HL-60 (cell line): Measurements from ENCODE around the gene CAMK1D.

Source experiments
- DNase-seq, 2 experiments: peaks; one replicate each; pipeline ENCODE4 v3.0.0-alpha.2; 2010 to 2020; ENCODE audit warnings: low read depth in 1 of 2, low spot score in 1 of 2
- H3K27ac ChIP-seq: fragments of 250-450 bp; sonication (Bioruptor Pico); replicated peaks from 2 replicates; pipeline ENCODE4 v1.5.1; 2020; ENCODE audit warnings: mild to moderate bottlenecking, moderate library complexity
- H3K27me3 ChIP-seq: fragments of 250-450 bp; sonication (Bioruptor Pico); 2 replicates; pipeline ENCODE4 v1.5.1; 2021; ENCODE audit warnings: mild to moderate bottlenecking, moderate library complexity; ENCODE audit not compliant: insufficient read depth, poor library complexity, severe bottlenecking
- H3K4me3 ChIP-seq: replicated peaks from 2 replicates; pipeline ENCODE4 v1.5.1; 2011; ENCODE audit warnings: mild to moderate bottlenecking, control low read depth, low read length; ENCODE audit not compliant: insufficient read depth
- CTCF ChIP-seq: IDR thresholded peaks from one replicate; pipeline ENCODE4 v1.5.1; 2011; ENCODE audit warnings: low read length, control low read depth, inconsistent platforms; ENCODE audit not compliant: insufficient read depth
- GABPA ChIP-seq: IDR thresholded peaks from 2 replicates; pipeline ENCODE4 v1.6.1; 2012; ENCODE audit warnings: low read depth
- POLR2AphosphoS5 ChIP-seq: IDR thresholded peaks from 2 replicates; pipeline ENCODE4 v1.6.1; 2012; ENCODE audit warnings: low read depth
- REST ChIP-seq: IDR thresholded peaks from 2 replicates; pipeline ENCODE4 v1.6.1; 2012; ENCODE audit warnings: low read depth; ENCODE audit not compliant: insufficient replicate concordance
- SPI1 ChIP-seq: IDR thresholded peaks from 2 replicates; pipeline ENCODE4 v1.6.1; 2012; ENCODE audit warnings: low read depth, mild to moderate bottlenecking, borderline replicate concordance

The CAMK1D gene

GRCh38 chr10:12719365-12719764 lies 370.0 kb downstream of the CAMK1D start:
- no peak overlapping the region for H3K27ac ChIP-seq
- TF ChIP-seq POLR2AphosphoS5: no peak
- no peak for TF ChIP-seq REST
- TF ChIP-seq SPI1: no peak
- TF ChIP-seq CTCF: no peak
- DNase-seq: no peak
- no peak overlapping the region for H3K4me3 ChIP-seq
- no peaks in the 10 kb centered on the region for H3K27me3 ChIP-seq

GRCh38 chr10:12720217-12720981 lies 371.1 kb downstream of the CAMK1D start:
- Histone ChIP-seq H3K27me3 (no peaks in the 10 kb centered on the region), H3K27ac (no peak overlapping the region), H3K4me3 (no peak overlapping the region)
- no peak for DNase-seq
- TF ChIP-seq POLR2AphosphoS5: no peak

GRCh38 chr10:12721334-12721733 lies 372.0 kb downstream of the CAMK1D start:
- TF ChIP-seq REST (no peak), SPI1 (no peak), CTCF (no peak), POLR2AphosphoS5 (no peak), GABPA (no peak)
- Histone ChIP-seq H3K4me3 (no peak overlapping the region), H3K27me3 (no peaks in the 10 kb centered on the region), H3K27ac (no peak overlapping the region)
- no peak for DNase-seq

- TF ChIP-seq REST (no peak), GABPA (no peak), POLR2AphosphoS5 (no peak), SPI1 (no peak), CTCF (no peak)
- no peak overlapping the region for H3K27ac ChIP-seq
- no peaks in the 10 kb centered on the region for H3K27me3 ChIP-seq
- DNase-seq: no peak
- H3K4me3 ChIP-seq: no peak overlapping the region
These were observed 373.9 kb downstream of the CAMK1D start for GRCh38 chr10:12723220-12723619.
